Measurements from ENCODE around the gene GPRIN1.
"Not testable (repeated sequence)": the region's sequence is repeated elsewhere in the genome, so short reads cannot be mapped to it uniquely, and the experiment has no call there.

GPRIN1 gene

DNA sequence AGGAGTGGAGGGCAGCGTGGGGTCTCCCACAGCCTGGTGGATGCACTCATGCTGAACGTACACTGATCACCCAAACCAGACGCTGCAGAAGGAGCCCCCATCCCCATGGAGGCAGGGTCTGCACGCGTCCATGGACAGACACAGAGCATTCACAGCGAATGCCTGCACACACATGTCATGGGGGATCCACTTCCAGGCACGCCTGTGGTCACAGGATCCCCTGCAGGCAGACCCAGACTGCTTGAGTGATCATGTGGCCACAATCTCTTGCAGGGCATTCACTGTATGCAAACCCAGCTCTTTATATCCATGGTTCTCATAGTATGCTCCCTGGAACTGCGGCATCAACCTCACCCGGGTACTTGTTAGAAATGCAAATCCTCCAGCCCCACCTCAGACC, 15.0 kb upstream of the GPRIN1 start:
- no peak for DNase-seq (ENCODE audit: low read depth)

DNA sequence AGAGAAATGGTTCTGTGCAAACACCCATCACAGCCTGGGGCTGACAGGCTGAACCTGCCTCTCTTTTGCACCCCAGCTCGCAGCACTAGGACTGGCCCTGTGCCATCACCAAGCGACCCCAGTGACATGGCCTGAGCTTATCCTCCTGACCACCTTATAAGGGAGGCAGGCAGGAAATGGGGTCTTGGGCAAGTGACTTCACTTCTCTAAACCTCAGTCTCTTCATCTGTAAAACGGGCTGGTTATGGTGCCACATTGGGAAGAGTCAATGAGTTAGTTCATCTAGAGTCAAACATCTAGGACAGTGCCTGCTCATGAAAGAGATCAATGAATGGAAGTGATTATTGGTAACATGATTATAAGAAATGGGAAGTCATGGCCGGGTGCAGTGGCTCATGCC, 14.2 kb upstream of the GPRIN1 start:
- no peak for DNase-seq (ENCODE audit: low read depth)

DNA sequence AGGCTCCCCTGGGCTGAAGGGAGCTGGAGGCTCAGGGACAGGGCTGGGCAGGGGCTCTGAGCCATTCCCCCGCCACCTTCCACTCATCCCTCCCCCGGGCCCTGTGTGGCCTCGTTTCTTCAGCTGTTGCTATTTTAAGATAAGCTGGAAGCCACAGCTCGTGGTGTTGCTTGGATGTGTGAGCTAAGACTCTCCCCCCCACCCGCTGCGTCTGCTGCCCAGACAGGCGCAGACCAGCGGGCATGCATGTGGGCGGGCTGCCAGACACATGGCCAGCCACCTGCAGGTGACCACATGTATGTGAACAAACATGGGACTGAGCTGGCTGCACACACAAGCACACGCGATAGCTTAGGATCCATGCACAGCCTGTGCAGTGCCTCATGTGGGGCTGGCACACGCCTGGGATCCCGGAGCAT, 11.7 kb upstream of the GPRIN1 start:
- no peak for DNase-seq (ENCODE audit: low read depth)

DNA sequence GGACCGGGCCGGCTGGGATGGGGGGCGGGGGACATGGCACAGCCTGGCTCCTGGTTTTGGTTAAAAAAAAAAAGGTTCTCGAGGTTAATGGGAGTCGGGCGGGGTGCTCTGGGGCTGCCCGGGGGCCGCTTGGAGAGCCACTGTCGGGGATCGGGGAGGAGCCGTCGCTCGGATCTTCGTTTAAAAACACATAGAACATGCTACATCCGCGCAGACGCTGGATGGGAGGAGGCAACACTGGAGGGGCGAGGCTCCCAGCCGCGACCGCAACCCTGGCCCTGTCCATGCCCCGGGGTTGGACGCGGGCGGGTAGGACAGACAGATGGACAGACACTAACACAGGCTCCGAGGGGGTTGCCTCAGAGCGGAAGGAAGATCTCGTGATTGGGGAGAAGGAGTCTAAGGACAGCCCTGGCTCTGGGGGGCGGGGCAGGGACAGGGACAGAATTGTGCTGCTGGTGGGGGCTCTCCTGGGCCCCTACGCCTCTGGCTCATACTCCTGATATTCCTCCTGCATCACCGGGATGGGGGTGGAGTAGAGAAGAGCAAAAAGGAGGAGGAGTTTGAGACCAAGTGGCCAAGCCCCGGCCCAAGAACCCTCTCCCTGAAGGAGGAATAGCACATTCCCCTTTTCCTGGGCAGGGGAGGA, 10.5 kb upstream of the GPRIN1 start:
- DNase-seq (ENCODE audit: low read depth) = no peak

DNA sequence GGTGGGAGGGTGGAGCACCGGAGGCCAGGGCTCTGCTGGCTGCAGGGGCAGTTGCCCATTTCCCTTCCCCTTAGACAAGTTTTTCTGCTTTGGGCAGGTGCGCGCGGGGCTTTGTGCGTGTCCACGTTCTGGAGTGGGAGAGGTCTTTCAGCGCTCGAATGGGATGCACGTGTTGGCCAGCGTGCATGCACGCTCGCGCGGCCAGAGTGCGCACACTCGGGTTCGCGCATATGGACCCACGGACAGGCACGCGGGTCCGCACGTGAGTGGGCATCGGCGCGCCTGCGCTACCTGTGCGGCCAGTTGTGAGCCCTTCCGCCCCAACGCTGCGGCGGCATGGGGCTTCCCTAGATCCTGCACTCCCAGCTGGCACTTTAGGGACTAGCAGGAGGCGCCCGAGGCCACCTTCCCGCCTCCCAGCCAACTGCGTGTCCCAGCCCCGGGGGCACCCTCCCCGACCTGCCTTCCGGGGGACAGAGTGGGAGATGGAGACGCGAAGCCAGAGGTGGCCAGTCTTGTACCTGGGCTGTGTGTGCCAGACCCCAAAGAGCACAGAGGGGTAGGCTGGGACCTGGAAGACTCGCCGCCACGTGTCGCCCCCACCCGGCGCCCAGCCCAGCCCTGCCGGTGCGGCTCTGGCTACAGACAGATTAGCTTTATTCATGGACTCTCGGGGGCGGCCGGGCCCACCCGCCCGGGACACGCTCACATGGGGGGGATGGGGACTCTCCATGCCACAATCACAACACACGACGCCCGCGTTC, 9.8 kb upstream of the GPRIN1 start:
- no peak for DNase-seq (ENCODE audit: low read depth)

DNA sequence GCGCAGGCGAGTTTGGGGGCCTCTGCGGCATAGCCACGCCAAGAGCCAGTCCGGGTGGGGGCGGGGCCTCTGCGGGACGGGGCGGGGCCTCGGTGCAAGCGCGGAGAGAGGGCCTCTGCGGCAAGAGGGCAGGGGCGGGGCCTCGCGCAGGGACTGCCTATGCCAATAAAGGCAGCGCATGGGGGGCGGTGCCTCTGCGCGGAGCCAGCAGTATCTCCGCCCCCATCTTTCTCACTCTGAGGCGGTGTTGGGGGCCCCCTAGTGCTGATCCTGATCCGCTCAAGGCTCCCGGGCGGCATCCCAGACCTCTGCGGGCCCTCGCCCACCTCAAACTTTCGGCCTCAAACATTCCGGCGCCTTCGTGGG, 9.2 kb upstream of the GPRIN1 start:
- no peak for DNase-seq (ENCODE audit: low read depth)

DNA sequence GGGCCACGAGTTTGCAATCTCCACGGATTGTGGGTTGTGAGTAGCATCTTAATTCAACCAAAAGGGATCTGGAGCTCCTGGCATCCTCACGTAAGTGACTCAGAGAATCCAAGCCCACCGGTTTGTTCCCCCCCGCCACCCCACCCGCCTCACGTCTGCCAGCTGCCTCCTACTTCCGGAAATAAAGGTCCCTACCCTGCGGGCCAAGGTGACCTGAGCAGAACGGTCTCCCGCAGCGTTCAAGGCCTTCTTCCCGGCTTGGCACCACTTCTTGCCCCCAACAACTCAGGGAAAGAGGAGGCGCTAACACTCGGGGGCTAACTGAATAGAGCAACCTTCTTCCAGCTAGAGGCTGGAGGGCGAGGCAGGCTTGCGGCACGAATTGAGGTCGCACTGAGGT, 8.8 kb upstream of the GPRIN1 start:
- no peak for DNase-seq (ENCODE audit: low read depth)

DNA sequence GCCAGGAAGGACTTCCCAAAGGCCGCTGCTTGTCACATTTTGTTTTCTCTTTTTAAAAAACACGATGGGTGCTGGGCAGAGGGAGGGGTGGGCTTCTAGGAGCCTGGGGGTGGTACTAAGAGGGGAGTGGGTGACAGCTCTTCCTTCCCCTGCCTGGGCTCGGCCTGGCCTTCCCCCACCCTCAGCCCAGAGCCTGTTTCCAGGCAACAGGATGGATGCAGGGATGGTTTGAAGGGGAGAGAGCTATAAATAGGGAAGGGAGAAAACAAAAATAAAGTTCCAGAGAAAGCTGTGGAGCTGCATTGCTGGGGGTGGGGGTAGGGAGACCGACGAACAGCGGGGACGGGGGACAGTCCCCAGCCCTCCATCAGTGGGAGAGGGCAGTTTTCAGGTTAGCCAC, 6.6 kb upstream of the GPRIN1 start:
- DNase-seq (ENCODE audit: low read depth) = no peak

DNA sequence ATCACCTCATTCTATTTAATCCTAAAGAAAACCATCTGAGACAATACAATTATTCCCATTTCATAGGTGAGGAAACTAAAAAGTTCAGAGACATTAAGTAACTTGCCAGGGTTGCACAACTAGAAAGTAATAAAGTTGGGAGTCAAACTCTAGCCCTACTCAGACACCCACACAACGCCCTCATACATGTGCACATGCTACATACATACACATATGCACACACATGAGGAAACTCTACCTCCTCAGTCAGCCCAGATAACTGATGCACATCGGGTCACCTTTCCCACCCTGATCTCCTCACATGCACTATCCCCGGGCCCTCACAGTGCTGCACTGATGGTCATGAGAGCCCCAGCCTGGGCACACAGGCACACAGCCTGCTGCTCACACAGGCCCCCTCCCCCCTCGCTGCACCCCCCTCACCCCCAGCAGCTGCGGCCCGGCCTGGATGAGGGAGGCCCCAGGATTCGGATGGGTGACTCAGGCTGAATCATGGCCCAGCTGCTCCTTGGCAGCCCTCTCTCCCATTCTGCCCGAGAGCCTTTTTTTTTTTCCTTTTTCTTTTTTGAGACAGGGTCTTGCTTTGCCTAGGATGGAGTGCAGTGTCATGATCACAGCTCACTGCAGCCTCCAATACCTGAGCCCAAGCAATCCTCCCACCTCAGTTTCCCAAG, 5.0 kb upstream of the GPRIN1 start:
- DNase-seq (ENCODE audit: low read depth) = no peak

DNA sequence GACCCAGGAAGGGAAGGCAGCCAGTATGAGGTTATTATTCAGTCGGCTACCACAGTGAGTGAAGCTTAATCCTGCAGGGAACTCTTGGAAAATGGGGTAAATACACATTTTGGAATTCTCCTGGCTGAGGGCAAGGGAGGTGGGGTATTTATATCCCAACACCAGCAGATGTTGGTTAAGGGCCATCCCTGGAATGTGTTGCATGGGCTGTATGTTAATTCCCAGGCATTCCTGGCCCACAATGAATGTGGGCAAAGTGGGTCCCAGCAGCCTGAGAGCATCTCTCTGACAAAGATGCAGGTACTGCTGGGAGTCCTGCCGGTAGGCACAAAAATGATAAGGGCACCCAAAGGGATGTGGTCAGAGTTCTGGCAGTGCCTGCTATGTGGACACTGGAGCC, 2.9 kb upstream of the GPRIN1 start:
- no peak for DNase-seq (ENCODE audit: low read depth)

DNA sequence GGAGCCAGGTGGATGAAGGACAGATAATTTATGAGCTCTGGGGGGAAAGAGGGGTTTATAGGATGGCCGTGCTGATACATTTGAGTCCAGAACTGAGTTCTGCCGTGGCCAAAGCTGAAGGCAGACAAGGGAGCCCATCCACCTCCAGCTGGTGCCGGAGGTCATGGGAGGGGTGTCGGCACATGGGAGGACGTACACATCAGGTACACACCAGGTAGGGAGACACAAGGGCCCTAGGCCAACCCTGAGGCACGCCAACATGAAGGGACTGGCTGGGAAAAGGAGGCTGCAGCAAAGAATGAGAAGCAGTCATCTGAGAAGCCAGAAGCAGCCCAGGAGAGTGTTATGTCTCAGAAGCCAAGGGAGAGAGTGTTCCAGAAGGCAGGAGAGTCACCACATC, 2.1 kb upstream of the GPRIN1 start:
- DNase-seq (ENCODE audit: low read depth) = no peak

DNA sequence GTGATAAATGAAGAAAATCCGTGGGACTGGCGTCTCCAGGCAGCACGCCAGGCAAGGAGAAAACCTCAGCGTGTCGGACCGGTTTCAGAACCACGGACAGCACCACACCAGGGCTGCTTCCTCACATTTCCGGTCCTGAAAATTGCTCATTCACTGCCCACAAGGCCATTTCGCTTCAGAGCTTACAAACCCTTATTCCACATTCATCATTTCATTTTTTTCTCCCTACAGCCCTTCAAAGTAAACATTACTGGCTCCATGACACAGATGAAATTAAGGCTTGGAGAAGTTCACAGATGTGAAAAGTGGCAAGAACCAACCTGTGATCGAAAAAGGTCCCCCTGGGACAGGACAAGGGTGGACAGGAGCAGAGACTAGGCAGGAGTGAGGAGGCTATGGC, 1.5 kb upstream of the GPRIN1 start:
- no peak for DNase-seq (ENCODE audit: low read depth)

DNA sequence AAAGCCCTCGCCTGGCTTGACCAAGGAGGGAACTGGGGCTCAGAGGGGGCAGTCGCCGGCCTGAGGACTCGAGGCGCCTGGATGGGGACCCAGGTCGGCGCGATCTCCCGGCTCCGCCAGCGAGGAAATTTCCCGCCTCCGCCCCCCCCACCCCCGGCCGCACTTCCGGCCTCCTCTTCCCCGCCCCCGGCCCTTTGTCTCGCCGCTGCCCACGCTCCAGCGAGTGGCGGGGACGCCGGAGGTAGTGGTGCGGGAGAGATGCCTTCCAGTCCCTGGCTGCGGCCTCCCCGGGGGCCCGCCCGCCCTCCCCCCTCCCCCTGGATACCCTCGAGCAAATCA, 448 bp upstream of the GPRIN1 start:
- DNase-seq (ENCODE audit: low read depth) = no peak

DNA sequence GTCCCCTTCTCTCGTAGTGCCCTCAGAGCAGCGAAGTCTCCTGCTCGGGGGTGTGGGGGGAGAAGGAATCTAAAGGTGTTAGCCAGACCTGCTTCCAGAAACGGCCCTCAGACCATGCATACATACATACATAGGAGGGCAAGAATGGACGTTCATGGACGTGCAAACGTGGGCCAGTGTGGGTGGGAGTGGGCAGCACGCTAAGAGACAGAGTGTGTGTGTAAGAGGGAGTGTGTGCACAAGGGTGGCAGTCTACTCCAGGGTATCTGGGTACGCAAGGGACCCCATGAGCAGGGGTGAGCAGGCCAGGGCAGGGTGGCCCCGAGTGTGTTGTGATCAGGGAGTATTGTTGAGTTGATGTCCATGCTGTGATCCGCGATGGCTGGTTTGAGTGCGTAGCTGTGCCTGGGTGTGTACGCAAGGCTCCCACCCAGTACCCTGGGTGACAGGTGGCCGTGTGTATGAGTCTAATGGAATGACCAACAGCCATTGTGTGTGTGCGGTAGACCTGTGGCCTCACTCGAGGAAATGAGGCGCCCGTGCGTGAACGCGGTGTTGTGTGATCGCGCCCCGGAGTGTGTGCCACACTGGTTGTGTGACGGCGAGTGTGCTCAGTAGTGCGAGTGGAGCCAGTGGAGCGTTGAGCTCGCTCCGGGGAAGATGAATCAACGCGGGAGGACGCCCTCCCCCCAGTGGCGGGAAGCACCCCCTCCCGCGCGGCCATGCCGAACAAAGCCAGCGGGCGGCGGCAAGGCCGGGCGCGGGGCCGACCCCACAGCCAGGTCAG, 826 bp downstream of the GPRIN1 start:
- DNase-seq (ENCODE audit: low read depth) = no peak

DNA sequence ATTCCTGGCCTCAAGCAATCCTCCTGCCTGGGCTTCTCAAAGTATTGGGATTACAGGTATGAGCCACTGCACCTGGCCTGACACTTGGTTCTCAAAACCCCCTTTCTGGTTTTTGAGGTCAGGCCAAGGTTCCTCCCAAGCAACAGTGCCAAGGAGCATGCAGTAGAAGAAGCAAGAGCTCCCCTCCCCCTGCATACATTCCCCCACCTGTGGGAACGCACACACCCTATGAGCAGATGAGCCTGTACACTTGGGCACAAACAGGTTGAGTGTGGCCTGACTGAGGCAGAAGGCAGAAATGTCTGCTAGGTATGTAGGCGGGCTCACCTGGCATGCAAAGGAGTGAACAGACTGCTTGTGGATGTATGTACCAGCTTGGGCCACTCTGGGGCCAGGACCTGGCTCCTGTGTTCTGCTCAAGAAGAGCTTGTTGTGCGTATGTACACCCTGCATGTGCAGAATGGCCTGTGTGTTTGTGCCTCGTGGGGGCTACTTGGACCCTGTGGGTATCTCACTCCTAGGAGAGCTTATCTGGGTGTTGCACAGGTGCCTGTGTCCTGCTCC, 1.7 kb downstream of the GPRIN1 start:
- DNase-seq (ENCODE audit: low read depth) = no peak

DNA sequence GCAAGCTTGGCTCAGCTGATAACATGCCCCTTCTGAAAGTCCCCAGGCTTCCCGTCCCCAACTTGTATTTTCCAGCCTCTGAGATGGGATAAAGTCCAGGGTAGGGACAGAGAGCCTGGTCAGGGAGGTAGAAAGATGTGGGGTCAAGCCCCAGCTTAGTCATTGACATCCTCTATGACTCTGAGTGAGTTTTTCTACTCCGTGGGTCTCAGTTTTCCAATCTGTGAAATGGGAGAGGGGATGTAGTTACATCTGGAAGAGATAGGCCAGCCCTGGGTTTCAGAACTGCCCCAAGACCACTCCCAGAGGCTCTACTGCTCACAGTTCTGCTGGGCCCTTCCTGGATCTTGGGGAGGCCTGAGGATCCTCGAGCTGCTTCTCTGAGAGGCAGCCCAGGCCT, 3.1 kb downstream of the GPRIN1 start:
- DNase-seq (ENCODE audit: low read depth) = no peak

DNA sequence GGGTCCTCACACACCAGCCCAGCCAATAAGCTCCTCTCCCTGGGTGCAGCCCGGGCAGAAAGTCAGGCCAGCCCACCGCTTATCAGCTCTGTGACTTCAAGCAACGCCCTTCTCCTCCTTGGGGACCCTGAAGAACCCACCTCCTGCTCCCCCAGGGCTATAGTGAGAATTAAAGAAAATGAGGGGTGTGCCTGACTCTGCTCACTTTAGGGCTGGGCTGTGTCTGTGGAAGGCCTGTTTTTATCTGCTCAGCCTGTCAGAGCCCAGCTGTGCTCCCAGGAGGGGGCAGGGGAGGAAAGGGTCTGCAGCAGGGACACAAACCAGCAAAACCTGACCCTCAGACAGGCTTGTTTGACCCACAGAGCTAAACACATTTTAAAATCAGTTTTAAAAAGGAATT, 3.9 kb downstream of the GPRIN1 start:
- DNase-seq (ENCODE audit: low read depth) = no peak

DNA sequence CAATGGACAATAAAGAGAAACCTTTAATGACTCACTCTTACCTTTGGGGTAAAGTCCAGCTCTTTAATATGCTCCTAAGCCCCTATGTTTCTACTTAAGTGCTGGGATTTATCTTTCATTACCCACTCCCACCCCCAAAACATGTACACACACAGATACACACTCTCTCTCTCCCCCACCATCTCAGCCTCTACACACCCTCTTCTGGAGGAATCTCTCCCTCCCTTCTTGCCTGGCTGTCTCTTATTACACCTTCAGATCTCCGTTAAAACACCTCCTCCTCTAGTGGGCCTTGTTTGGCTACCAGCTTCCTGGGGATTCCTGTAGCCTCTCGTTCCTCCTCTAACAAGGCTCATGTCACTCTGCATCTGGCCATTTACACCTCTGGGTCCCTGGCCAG, 6.9 kb downstream of the GPRIN1 start:
- DNase-seq (ENCODE audit: low read depth) = no peak

DNA sequence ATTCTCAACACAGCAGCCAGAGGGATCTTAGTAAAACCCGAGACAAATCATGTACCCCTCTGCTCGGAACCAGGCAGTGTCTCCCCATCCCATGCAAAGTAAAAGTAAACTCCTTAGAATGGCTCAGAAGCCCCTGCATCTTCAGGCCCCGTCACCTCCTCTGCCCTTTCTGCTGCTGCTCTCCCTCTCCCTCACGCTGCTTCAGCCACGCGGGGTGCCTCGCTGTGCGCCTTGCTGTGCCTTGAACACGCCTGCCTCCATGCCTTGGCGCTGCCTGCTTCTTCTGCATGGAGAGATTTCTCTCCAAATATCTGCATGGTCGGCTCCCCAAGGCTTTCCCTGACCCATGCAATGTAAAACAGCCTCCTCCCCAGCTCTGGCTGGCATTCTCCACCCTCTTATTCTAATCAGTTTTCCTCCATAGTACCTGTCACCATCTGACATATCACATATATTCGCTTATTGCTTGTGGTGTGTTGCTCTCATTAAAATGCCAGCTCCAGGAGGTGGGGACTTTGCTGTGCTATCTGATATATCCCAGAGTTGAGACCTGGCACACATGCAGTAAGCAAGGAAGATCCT, 8.0 kb downstream of the GPRIN1 start:
- DNase-seq (ENCODE audit: low read depth) = no peak

DNA sequence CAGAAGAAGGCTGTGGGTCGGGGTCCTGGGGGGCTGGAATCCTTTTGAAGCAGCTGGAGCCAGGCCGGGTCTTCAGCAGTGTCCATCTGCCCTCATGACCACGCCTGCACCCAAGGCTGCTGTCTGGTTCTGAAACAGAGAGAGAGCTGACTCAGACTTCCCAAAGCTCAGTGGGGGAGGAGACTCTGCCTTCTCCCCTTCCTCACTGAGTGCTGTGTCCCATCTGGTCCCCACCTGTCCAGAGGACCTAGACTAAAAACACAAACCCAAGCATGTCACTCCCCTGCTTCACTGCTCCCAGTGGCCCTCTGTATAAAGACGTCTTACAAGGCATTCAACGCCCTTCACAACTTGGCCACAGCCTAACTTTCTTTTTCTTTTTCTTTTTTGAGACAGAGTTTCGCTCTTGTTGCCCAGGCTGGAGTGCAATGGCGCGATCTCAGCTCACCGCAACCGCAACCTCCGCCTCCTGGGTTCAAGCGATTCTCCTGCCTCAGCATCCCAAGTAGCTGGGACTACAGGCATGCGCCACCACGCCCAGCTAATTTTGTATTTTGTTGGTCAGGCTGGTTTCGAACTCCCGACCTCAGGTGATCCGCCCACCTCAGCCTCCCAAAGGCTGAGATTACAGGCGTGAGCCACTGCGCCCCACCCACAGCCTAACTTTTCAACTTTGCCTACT, 10.1 kb downstream of the GPRIN1 start:
- not testable (repeated sequence) for DNase-seq (ENCODE audit: low read depth)

Data from HS-5 (cell line).